CD4-positive, alpha-beta T cell (primary cell): ENCODE results near the gene METAP1D. TPM values are rescaled to one million over a fixed set of nuclear protein-coding genes. Genes with fewer than 3 reads are reported as not detected.

Experiments
- ATAC-seq: fragments of 200-7000 bp; cut with Tn5 transposase; one replicate; pipeline ENCODE4 v1.10.0; 2022; ENCODE audit warnings: mild to moderate bottlenecking; ENCODE audit not compliant: poor library complexity
- CTCF ChIA-PET: fragments of 350-600 bp; sonication (Branson Sonifier 250); formaldehyde crosslinking; loops from one replicate; lab custom pipeline; 2021; ENCODE audit warnings: antibody characterized with exemption, inconsistent platforms; lab: Charles Lee
- POLR2A ChIA-PET: fragments of 350-600 bp; sonication (Branson Sonifier 250); formaldehyde crosslinking; loops from one replicate; lab custom pipeline; 2021; ENCODE audit warnings: antibody characterized with exemption, inconsistent platforms; lab: Charles Lee
- DNase-seq, 14 experiments: peaks; one replicate each; pipeline ENCODE4 v3.0.0-alpha.2; 2013 to 2020; ENCODE audit warnings: mixed read lengths in 2 of 14
- H3K27ac ChIP-seq, 2 donors: one replicate each; pipeline versions ENCODE4 v1.5.1 to v1.7.0; 2013; ENCODE audit warnings: low read length in 2 of 2, low read depth in 1 of 2, mild to moderate bottlenecking in 1 of 2
- H3K27me3 ChIP-seq, 2 experiments: 1 replicate in 1 of 2; 2 replicates in 1 of 2; pipeline versions ENCODE4 v1.6.1 to v1.7.0; 2013; ENCODE audit warnings: low read length in 2 of 2, control low read depth in 1 of 2, mild to moderate bottlenecking in 1 of 2, moderate library complexity in 1 of 2; ENCODE audit not compliant: insufficient read depth in 2 of 2, control insufficient read depth in 1 of 2
- H3K36me3 ChIP-seq: one replicate; pipeline ENCODE4 v1.6.1; 2013; ENCODE audit warnings: low read length, control low read depth; ENCODE audit not compliant: insufficient read depth
- H3K4me1 ChIP-seq: one replicate; pipeline ENCODE4 v1.6.1; 2013; ENCODE audit warnings: low read length, control low read depth; ENCODE audit not compliant: insufficient read depth
- H3K4me3 ChIP-seq: one replicate; pipeline ENCODE4 v1.5.1; 2013; ENCODE audit warnings: mild to moderate bottlenecking, low read length, moderate library complexity
- H3K9me3 ChIP-seq, 2 experiments: 1 replicate in 1 of 2; 2 replicates in 1 of 2; pipeline versions ENCODE4 v1.6.1 to v1.7.0; 2013; ENCODE audit warnings: low read length in 2 of 2, mild to moderate bottlenecking in 2 of 2, control low read depth in 1 of 2, moderate library complexity in 1 of 2; ENCODE audit not compliant: control insufficient read depth in 1 of 2, insufficient read depth in 1 of 2
- H3K27ac Mint-ChIP-seq: one replicate; pipeline ENCODE4 v1.8.0; 2020; ENCODE audit warnings: mixed read lengths
- H3K27me3 Mint-ChIP-seq: one replicate; pipeline ENCODE4 v1.8.0; 2021; ENCODE audit warnings: mixed read lengths
- H3K36me3 Mint-ChIP-seq: one replicate; pipeline ENCODE4 v1.8.0; 2021; ENCODE audit warnings: low read depth, mixed read lengths
- H3K4me1 Mint-ChIP-seq: one replicate; pipeline ENCODE4 v1.8.0; 2021; ENCODE audit warnings: low read depth, mixed read lengths
- H3K4me3 Mint-ChIP-seq: one replicate; pipeline ENCODE4 v1.8.0; 2020; ENCODE audit warnings: mild to moderate bottlenecking, mixed read lengths
- H3K9me3 Mint-ChIP-seq: one replicate; pipeline ENCODE4 v1.8.0; 2020; ENCODE audit warnings: mixed read lengths
- CTCF ChIP-seq: fragments of 200-600 bp; IDR thresholded peaks from one replicate; pipeline ENCODE4 v1.8.0; 2022; ENCODE audit warnings: antibody characterized with exemption, mild to moderate bottlenecking
- intact Hi-C, 2 experiments: fragments of 100-400 bp; cut with DNase I in 1 of 2; cut with micrococcal nuclease in 1 of 2; formaldehyde crosslinking; loops; one replicate each; pipeline versions ENCODE4 v1.15.1 to v1.9.0; 2023 to 2025; cut with DNase I, micrococcal nuclease
- total RNA-seq, 174 experiments: library from RNA in 2 of 174; stranded (reverse) in 2 of 174; gene quantifications; one replicate each; pipeline ENCODE4 v1.2.3 and lab custom pipeline; 2021 to 2026

Gene METAP1D
- total RNA-seq, 2 experiments from 2014 or later: 7.2 to 7.9 TPM

GRCh38 chr2:172011812-172012575, 12.2 kb downstream of the METAP1D start:
- H3K27me3 ChIP-seq: no peaks in the 10 kb centered on the region
- no peak overlapping the region for H3K4me3 ChIP-seq
- no peak for TF ChIP-seq CTCF
- no peaks in the 10 kb centered on the region for H3K27me3 Mint-ChIP-seq
- H3K27ac Mint-ChIP-seq: no peak overlapping the region
- DNase-seq (peak in 1 of 14 experiments; percentile 65), ATAC-seq (no peak)
- H3K4me1 ChIP-seq: peaks cover 6% of the 10 kb centered on the region
- no peak overlapping the region for H3K4me3 Mint-ChIP-seq
- ChIA-PET CTCF (no interaction called here), POLR2A (no interaction called here)
- no peaks in the 10 kb centered on the region for H3K9me3 Mint-ChIP-seq
- intact Hi-C loops: no loop called here
- peaks cover 21% of the 10 kb centered on the region for H3K4me1 Mint-ChIP-seq
- H3K27ac ChIP-seq: no peak overlapping the region
- H3K9me3 ChIP-seq: no peaks in the 10 kb centered on the region
- peaks cover 17% of the 10 kb centered on the region for H3K36me3 Mint-ChIP-seq
- no peaks in the 10 kb centered on the region for H3K36me3 ChIP-seq

- ATAC-seq (no peak), DNase-seq (no peak)
- Mint-ChIP-seq H3K27me3 (no peaks in the 10 kb centered on the region), H3K4me3 (no peak overlapping the region), H3K27ac (no peak overlapping the region), H3K4me1 (peaks cover 21% of the 10 kb centered on the region), H3K9me3 (no peaks in the 10 kb centered on the region), H3K36me3 (peaks cover 13% of the 10 kb centered on the region)
- Histone ChIP-seq H3K4me3 (no peak overlapping the region), H3K36me3 (no peaks in the 10 kb centered on the region), H3K4me1 (peaks cover 6% of the 10 kb centered on the region), H3K9me3 (no peaks in the 10 kb centered on the region), H3K27me3 (no peaks in the 10 kb centered on the region), H3K27ac (no peak overlapping the region)
- intact Hi-C loops: no loop called here
- TF ChIP-seq CTCF: no peak
- POLR2A ChIA-PET: no interaction called here
- CTCF ChIA-PET: no interaction called here
Observed at GRCh38 chr2:172012677-172013391, 13.1 kb downstream of the METAP1D start.

- DNase-seq (peak in 1 of 14 experiments; percentile 23), ATAC-seq (no peak)
- H3K4me3 ChIP-seq: no peak overlapping the region
- H3K4me3 Mint-ChIP-seq: no peak overlapping the region
- H3K4me1 Mint-ChIP-seq: peaks cover 21% of the 10 kb centered on the region
- intact Hi-C loops: no loop called here
- no peak overlapping the region for H3K27ac Mint-ChIP-seq
- no peaks in the 10 kb centered on the region for H3K36me3 ChIP-seq
- no peaks in the 10 kb centered on the region for H3K27me3 Mint-ChIP-seq
- peaks cover 10% of the 10 kb centered on the region for H3K36me3 Mint-ChIP-seq
- no peaks in the 10 kb centered on the region for H3K9me3 ChIP-seq
- CTCF ChIA-PET: no interaction called here
- H3K4me1 ChIP-seq: peaks cover 6% of the 10 kb centered on the region
- H3K9me3 Mint-ChIP-seq: no peaks in the 10 kb centered on the region
- no peak overlapping the region for H3K27ac ChIP-seq
- POLR2A ChIA-PET: no interaction called here
- H3K27me3 ChIP-seq: no peaks in the 10 kb centered on the region
- no peak for TF ChIP-seq CTCF
Observed at GRCh38 chr2:172013396-172013795, 13.6 kb downstream of the METAP1D start.
